Thyroid gland (tissue), 4 donors: Measurements from ENCODE around the gene FAM20C. TPM values are rescaled to one million over a fixed set of nuclear protein-coding genes. Genes with fewer than 3 reads are reported as not detected.

Experiments used
- DNase-seq, 2 donors: peaks; one replicate each; pipeline ENCODE4 v3.0.0-alpha.2; 2019
- H3K27ac ChIP-seq, 3 donors: fragments of 200-600 bp; sonication (generic); 1 replicate in 2 of 3; 2 replicates in 1 of 3; pipeline ENCODE4 v1.5.1; 2016 to 2019; ENCODE audit warnings: mild to moderate bottlenecking in 1 of 3, moderate library complexity in 1 of 3
- H3K27me3 ChIP-seq: fragments of 200-600 bp; sonication (generic); one replicate; pipeline ENCODE4 v1.5.1; 2019
- H3K36me3 ChIP-seq, 2 donors: fragments of 200-600 bp; sonication (generic); one replicate each; pipeline ENCODE4 v1.5.1; 2016 to 2019
- H3K4me1 ChIP-seq, 2 donors: fragments of 200-600 bp; sonication (generic); one replicate each; pipeline ENCODE4 v1.5.1; 2017 to 2019
- H3K4me3 ChIP-seq, 3 donors: fragments of 200-600 bp; sonication (generic); replicated peaks in 1 of 3; 1 replicate in 2 of 3; 2 replicates in 1 of 3; pipeline ENCODE4 v1.5.1; 2016; ENCODE audit warnings: mild to moderate bottlenecking in 1 of 3
- H3K9me3 ChIP-seq: fragments of 200-600 bp; sonication (generic); one replicate; pipeline ENCODE4 v1.5.1; 2017
- POLR2A ChIP-seq, 2 donors: fragments of 450-650 bp; IDR thresholded peaks; one replicate each; pipeline ENCODE4 v1.6.1; 2017; ENCODE audit warnings: antibody characterized with exemption in 2 of 2, mild to moderate bottlenecking in 2 of 2, moderate library complexity in 1 of 2
- WGBS, 2 donors: methylation state at CpG; one replicate each; pipeline ENCODE4 v1.1.5; 2017; 5-methylcytosine and 5-hydroxymethylcytosine counted together
- intact Hi-C: fragments of 100-400 bp; cut with DNase I; formaldehyde crosslinking; loops from one replicate; pipeline ENCODE4 v1.15.1; 2023
- total RNA-seq, 4 donors: library from RNA; depleted of rRNA; stranded (reverse); fragments of >200 nt; gene quantifications; one replicate each; pipeline ENCODE4 v1.2.3, GENCODE V29; 2016
- TF ChIP-seq, protein P1 (sequence below), 6 experiments: fragments of 200-600 bp in 3 of 6; fragments of 450-650 bp in 3 of 6; sonication (generic) in 3 of 6; IDR thresholded peaks; one replicate each; pipeline ENCODE4 v1.5.1; 2016 to 2019; ENCODE audit warnings: antibody characterized with exemption in 6 of 6, mild to moderate bottlenecking in 2 of 6, inconsistent platforms in 1 of 6, moderate library complexity in 1 of 6

FAM20C gene
- total RNA-seq, 4 donors from 2014 or later, result 14.0 to 41.8 (median 23.3) TPM

DNA sequence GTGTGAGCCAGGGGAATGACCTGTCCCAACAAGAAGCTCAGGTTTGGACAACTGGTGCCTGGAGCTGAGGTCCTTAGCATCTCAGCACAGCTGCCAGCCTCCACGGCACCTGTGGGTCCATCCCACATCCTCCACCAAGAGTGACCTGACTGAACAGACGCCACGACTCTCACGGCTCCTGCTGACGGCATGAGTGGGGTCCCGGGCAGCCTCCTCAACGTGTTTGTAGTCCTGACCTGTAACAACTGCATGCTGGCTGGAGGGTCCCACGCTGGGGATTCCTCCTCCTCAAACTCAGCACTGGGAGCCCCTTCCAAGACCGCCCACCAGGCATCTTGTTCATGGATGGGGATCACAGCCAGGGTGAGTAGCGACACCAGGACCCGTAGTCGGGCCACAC, 36.2 kb downstream of the FAM20C start:
- H3K9me3 ChIP-seq, result no peaks in the 10 kb centered on the region
- H3K27me3 ChIP-seq, result no peaks in the 10 kb centered on the region
- 95 to 100% methylated on average over 1 to 12 of the region's 12 CpGs for whole genome bisulfite sequencing, 2 donors
- H3K36me3 ChIP-seq, result no peaks in the 10 kb centered on the region
- TF ChIP-seq, protein P1, sequence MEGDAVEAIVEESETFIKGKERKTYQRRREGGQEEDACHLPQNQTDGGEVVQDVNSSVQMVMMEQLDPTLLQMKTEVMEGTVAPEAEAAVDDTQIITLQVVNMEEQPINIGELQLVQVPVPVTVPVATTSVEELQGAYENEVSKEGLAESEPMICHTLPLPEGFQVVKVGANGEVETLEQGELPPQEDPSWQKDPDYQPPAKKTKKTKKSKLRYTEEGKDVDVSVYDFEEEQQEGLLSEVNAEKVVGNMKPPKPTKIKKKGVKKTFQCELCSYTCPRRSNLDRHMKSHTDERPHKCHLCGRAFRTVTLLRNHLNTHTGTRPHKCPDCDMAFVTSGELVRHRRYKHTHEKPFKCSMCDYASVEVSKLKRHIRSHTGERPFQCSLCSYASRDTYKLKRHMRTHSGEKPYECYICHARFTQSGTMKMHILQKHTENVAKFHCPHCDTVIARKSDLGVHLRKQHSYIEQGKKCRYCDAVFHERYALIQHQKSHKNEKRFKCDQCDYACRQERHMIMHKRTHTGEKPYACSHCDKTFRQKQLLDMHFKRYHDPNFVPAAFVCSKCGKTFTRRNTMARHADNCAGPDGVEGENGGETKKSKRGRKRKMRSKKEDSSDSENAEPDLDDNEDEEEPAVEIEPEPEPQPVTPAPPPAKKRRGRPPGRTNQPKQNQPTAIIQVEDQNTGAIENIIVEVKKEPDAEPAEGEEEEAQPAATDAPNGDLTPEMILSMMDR (IDR thresholded peaks at IDR 0.05), result no peak
- no peak for TF ChIP-seq POLR2A (IDR thresholded peaks at IDR 0.05)
- peaks cover 18 to 33% of the 10 kb centered on the region in 2 donors for H3K4me1 ChIP-seq
- H3K27ac ChIP-seq, result peak overlapping the region in 1 of 3 donors; percentile 56
- H3K4me3 ChIP-seq, result no peak overlapping the region
- intact Hi-C loops, result no loop called here
- no peak for DNase-seq

DNA sequence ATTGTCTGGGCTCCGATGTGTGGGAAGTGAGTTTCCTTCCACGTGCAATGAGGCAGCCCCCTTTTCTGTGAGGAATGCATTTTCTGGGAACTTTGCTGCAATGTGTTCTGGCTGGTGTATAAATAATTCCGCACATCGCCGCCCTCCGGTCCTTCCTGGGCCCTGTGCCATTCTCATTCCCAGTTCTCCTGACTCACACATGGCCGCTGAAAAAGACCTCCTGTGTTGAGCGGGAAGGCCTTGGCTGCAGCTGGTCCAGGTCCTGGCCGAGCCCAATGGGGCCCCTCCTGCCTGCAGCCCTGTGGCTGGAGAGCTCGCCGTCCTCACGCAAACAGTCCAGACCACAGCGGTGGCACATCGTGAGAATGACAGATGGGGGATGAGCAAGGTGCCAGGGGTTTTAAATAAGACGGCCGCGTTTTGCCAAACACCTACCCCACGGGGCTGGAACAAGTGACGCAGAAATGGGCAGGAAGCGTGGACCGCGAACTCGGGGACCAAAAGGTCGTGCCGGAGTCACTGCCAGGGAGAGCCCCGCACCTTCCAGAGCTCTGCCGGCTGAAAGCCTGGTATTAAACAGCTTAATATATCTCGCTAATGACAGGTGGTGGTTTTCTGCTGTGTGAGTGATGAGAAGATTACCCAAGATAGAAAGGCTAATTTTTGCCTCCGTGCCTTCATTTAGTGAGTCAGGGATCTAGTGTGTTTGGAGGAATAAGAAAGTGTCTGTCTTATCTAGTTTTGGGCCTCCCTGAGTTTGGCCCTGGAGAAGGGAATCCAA, 37.0 kb downstream of the FAM20C start:
- 79 to 89% methylated on average over 29 of the region's 29 CpGs for WGBS, 2 donors
- TF ChIP-seq, protein P1 (IDR thresholded peaks at IDR 0.05), result no peak
- TF ChIP-seq POLR2A (IDR thresholded peaks at IDR 0.05), result no peak
- intact Hi-C loops, result no loop called here
- Histone ChIP-seq H3K4me3 (no peak overlapping the region), H3K9me3 (no peaks in the 10 kb centered on the region), H3K36me3 (no peaks in the 10 kb centered on the region), H3K4me1 (peaks cover 25 to 41% of the 10 kb centered on the region in 2 donors), H3K27ac (peak overlapping the region in 1 of 3 donors; percentile 56), H3K27me3 (no peaks in the 10 kb centered on the region)
- peak; percentile 52 to 61 for DNase-seq

DNA sequence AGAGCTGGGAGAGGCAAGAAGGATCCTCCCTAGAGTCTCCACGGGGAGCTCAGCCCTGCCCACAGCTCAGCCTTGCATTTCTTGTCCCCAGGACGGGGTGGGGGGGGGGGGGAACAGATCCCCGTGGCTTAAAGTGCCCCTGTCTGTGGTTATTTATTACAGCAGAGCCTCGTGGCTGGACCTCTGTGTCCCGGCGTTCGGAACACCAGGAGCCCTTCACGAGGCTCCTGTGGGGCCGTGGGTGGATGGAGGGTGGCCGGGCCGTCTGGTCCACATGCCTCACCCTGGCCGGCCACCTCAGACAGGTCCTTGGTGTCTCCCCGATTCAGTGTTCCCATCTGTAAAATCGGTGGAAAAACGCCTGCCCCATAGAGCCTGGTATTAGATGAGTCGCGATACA, 37.9 kb downstream of the FAM20C start:
- DNase-seq, result no peak
- no peak overlapping the region for H3K4me3 ChIP-seq
- intact Hi-C loops, result no loop called here

DNA sequence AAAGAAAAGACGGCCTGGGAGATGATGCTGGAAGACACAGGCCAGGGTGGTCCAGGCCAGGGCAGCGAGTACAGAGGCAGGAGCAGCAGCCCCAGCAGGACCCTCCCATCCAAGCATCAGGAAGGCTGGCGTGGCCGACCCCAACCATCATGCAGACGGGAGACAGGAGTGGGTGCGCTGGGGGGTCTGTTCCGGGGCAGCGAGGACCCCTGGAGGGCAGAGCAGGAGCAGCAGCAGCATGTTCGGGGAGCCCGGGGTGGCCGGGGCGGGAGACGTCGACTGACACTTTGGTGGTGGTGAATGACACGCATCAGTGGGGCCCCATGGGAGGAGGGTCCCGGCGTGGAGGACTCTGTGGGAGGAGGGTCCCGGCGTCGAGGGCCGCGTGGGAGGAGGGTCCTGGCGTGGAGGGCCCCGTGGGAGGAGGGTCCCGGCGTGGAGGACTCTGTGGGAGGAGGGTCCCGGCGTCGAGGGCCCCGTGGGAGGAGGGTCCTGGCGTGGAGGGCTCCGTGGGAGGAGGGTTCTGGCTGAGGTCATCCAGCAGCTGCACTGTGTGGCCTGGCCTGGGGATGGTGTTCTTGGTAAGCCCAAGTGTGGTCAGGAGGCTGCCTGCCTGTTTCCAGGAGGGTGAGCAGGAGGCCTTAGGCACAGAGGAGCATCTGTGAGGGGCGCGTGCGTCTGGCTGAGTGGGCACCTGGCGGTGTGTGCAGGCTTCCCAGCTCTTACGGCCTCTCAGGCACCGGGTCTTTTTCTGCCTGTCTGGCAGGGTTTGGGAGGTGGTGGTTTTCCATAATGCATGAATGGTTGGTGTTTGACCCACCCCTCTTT, 38.9 kb downstream of the FAM20C start:
- Histone ChIP-seq H3K36me3 (no peaks in the 10 kb centered on the region), H3K4me1 (peaks cover 42 to 59% of the 10 kb centered on the region in 2 donors), H3K4me3 (no peak overlapping the region), H3K27ac (no peak overlapping the region), H3K9me3 (no peaks in the 10 kb centered on the region), H3K27me3 (no peaks in the 10 kb centered on the region)
- WGBS, 2 donors, result 87 to 88% methylated on average over 35 to 37 of the region's 38 CpGs
- DNase-seq, result no peak
- TF ChIP-seq, protein P1 (IDR thresholded peaks at IDR 0.05), result peak in 1 of 6 experiments; percentile 5
- TF ChIP-seq POLR2A (IDR thresholded peaks at IDR 0.05), result no peak
- intact Hi-C loops, result no loop called here

More for the DNA sequence above, 37.9 kb downstream of the FAM20C start:
- Histone ChIP-seq H3K9me3 (no peaks in the 10 kb centered on the region), H3K36me3 (no peaks in the 10 kb centered on the region), H3K27ac (no peak overlapping the region), H3K4me1 (peaks cover 34 to 50% of the 10 kb centered on the region in 2 donors), H3K27me3 (no peaks in the 10 kb centered on the region)
- WGBS, 2 donors, result 89 to 93% methylated on average over 14 to 17 of the region's 17 CpGs
- TF ChIP-seq POLR2A (IDR thresholded peaks at IDR 0.05), result no peak
- TF ChIP-seq, protein P1 (IDR thresholded peaks at IDR 0.05), result no peak
